TTC549 (cell line): Measurements from ENCODE around the gene AQR.
"Not testable (repeated sequence)": the region's sequence is repeated elsewhere in the genome, so short reads cannot be mapped to it uniquely, and the experiment has no call there.

Experiments
- FAIRE-seq: peaks from 2 replicates; lab custom pipeline; 2012; peaks lifted over from hg19 to GRCh38; lab: Jason Lieb, UNC

The AQR gene

GRCh38 chr15:34869110-34869509 lies 100.4 kb downstream of the AQR start:
- no peak for FAIRE-seq

GRCh38 chr15:34865531-34865930 lies 104.0 kb downstream of the AQR start:
- FAIRE-seq, result no peak

- no peak for FAIRE-seq
These were observed 108.3 kb downstream of the AQR start for GRCh38 chr15:34861214-34861613.

GRCh38 chr15:34855893-34856292 lies 113.6 kb downstream of the AQR start:
- no peak for FAIRE-seq

DNA sequence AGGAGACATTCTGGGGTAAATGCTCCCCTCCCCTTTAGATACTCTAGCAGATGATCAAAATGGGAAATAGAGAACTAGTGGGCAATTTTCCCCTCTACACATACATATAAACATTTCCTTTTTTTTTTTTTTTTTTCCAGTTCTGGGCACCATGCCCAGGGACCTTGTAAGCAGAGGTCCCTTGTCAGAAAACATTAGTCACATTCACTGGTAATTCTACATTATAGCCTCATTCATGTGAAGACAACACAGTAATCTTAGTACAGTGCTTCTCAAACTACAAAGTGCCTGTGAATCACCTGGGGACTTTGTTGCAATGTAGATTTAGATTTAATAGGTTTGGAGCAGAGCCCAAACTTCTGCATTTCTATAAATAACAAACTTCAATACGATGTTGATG lies 114.1 kb downstream of the AQR start:
- no peak for FAIRE-seq

- no peak for FAIRE-seq
These were observed 115.3 kb downstream of the AQR start for GRCh38 chr15:34854232-34854631.

DNA sequence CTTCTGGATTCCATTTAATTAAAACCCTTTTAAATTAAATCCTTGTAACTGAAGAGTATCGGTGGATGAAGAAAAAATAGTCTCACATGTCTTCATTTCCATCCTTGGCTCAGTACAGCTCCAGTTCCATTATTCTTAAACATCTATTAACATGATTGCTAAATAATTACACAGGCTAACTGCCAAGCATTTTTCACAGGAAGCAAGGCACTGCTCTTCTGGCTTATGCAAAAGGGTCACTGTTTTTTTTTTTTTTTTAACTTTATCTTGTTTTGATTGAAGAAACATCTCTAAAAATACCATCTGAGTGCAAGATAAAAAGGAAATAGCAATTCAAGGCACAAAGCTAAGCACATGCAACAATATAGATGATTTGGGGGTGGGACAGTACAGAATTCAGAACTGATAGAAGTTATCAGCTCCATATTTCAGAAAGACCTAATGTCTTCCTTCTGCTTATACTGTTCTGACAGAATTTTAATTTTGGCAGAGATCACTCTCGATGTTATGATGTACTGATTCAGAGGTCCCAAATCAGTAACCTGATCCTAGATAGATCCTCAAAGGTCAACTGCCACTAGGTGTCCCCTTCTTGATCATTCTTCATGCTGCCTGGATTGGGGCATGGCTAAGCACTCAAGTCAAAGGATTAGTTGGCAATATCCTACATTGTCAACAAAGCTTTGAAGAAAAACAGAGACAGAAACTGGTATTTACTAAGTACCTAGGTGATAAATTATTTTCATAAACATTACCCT lies 116.4 kb downstream of the AQR start:
- FAIRE-seq, result no peak

- no peak for FAIRE-seq
These were observed 117.8 kb downstream of the AQR start for GRCh38 chr15:34851751-34852150.

GRCh38 chr15:34851007-34851406 lies 118.5 kb downstream of the AQR start:
- no peak for FAIRE-seq

DNA sequence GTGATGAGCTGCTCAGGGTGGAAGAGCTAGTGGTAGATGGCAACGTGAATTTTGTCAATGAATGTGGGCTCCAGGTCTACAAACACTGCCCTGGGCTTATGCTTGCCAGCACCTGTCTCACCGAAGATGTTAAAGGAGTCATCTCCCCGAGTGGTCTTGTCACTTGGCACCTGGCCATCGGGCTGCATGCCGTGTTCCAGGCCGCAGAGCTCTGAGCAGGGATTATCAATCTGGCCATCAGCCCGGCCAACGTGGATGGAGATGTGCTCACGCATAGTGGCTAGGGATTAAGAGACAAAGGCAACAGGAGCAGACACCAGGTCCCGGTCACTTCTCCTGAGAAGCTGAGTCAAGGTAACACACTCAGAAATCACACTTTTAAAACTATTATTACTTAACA lies 119.4 kb downstream of the AQR start:
- no peak for FAIRE-seq

- FAIRE-seq, result no peak
These were observed 120.1 kb downstream of the AQR start for GRCh38 chr15:34849364-34849959.

GRCh38 chr15:34847598-34847997 lies 121.9 kb downstream of the AQR start:
- FAIRE-seq, result no peak

DNA sequence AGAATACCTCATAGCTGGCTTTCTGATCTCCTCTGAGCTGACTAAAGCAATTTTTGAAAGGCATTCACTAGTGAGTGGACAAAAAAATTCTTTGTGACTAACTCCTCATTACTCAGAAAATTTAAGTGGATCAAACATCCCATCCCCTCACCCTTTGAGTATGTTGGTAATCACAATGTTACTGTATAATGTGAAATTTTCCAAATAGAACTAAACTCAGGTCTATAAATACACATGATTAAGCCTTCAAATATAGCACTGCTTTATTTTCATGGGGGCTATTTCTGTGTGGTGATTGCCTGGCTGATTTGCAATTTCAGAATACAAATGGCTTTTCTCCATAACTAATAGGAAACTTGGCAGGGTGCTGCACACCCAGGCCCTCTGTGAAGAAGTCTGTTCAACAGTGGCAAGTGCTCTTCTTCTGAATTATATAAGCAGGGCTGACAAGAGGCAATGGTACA lies 128.2 kb downstream of the AQR start:
- no peak for FAIRE-seq

DNA sequence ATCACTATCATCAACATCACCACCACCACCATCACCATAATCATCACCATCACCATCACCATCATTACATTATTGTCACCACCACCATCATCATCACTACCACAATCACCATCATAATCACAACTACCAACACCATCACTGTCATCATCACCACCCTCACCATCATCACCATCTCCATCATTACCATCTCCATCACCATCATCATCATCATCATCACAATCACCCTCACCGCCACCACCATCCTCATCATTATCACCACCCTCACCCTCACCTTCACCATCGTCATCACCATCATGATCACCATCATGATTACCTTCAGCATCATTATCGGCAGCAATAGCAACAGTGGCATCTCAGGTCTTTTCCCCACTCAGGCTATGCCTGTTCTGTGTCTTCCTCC lies 131.3 kb downstream of the AQR start:
- no peak for FAIRE-seq

DNA sequence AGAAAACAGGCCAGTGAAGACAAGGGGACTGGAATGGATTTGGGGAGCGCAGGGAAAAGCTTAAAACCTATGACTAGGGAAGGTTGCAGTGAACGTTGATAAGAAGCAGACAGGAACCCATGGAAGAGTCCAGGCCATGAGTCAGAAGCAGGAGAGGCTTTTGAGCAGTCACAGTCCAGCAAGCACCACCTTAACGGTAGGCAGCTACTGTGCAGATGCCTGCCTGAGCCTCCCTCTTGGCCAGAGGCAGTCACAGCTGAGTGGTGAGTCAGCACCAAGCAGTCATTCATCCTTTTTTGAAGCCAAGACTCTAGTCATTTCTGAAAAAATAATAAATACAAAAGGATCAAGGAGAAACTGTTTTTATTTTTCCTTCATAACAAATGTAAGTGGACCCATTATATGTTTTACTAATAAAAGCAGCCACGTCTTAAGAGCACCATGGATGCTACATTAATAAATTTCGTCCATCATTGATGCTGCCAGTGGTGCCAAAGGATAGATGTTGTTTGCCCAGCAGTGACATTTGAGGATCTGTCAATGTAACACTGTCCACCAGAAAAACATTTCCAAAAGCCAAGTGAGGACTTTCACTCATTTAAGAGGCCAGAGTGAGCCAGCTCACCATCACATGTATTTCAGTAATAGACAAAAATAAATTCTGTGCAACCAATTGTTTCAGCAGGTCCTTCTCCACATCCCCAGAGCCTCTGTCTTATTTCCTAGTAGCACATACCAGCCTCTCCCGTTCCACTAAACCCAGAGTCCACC lies 132.1 kb downstream of the AQR start:
- no peak for FAIRE-seq

GRCh38 chr15:34828145-34828911 lies 141.2 kb downstream of the AQR start:
- no peak for FAIRE-seq

DNA sequence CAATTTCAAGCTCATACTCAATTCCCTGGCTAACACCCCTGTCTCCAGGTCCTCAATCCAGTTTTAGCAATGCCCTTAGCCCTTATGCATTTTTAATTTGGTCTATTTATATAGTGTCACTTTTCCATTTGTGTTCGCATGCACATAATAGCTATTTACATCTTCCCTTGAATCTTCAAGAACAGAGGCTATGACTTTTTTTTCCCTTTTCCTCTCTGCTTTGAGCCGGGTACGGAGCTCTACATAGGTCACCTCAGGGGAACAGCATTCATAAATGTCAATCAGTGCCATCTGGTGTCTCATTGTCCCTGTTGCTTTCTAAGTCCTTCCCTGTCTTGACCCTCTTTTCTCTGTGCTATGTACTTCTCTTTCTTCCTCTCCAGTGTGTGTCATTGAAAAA lies 147.7 kb downstream of the AQR start:
- FAIRE-seq, result no peak

- FAIRE-seq, result no peak
These were observed 149.4 kb downstream of the AQR start for GRCh38 chr15:34820110-34820509.

GRCh38 chr15:34818526-34818925 lies 151.0 kb downstream of the AQR start:
- no peak for FAIRE-seq

DNA sequence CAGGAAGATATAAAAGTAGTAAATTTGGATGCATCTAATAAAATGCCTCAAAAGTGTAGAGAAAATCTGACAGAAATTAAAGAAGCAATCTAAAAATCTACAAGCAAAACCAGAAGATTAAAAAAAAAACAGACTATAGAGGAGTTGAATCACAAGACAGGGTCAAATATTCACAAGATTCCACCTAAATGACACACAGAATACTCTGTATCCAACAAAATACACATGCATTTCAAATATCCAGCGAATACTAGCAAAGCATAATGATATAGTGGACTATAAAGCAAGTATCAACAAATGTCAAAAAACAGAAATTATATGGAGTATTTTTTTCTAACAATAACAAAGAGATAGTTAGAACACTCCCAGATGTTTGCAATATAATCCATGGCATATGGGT lies 153.7 kb downstream of the AQR start:
- FAIRE-seq, result no peak

DNA sequence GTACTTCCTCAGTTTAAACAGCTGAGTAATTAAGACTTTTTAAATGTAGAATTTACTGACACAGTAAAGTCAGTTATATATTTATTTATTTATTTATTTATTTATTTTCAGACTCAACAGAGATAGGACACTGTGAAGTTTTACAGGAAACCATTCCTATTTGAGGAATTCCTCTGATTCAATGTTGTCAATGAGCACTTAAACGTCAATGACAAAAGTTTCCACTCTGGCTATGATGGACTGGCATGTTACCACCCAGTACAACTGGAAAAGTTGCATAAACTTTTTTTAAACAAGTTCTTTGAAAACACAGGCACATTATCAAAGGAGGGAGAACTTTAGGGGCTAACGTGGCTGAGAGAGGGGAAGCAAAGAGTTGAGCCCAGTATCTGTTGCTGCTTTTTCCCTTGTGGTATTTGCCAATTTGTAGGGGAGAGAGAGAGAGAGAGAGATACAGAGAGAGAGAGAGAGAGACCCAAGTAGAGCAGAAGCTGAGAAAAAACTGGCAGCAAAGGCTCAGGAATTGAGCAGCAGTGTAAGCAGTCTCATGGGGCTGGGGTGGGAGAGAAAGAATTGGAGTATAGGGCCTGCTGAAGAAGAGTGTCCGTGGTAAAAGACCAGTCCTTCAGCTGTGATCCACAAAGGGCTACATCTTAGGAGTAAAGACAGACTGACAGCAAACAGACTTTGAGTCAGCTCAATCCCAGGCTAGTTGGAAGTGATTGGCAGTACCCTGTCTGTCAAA lies 155.9 kb downstream of the AQR start:
- FAIRE-seq, result no peak

DNA sequence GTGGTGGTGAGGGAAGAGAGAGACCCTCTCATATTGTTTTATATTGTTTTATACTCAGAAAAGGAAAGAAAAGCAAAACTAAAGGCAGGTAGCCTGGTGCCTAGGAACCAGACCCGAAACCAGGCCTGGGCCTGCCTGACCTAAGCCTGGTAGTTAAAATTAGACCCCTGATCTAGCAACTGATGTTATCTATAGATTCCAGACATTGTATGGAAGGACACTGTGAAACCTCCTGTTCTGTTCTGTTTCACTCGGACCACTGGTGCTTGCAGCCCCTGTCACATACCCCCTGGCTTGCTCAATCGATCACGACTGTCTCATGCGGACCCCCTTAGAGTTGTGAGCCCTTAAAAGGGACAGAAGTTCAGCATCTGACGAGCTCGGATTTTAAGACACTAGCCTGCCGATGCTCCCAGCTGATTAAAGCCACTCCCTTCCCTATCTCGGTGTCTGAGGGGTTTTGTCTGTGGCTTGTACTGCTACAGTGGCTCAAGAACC lies 156.6 kb downstream of the AQR start:
- not testable (repeated sequence) for FAIRE-seq
